Neural progenitor cell (in vitro differentiated cells): ENCODE measurements around the gene EDRF1.

Experiments
- CTCF ChIP-seq: fragments of 200-600 bp; sonication (generic); IDR thresholded peaks from 2 replicates; pipeline ENCODE4 v1.5.1; 2017; ENCODE audit warnings: antibody characterized with exemption, mild to moderate bottlenecking
- EZH2 ChIP-seq: fragments of 200-600 bp; sonication (generic); IDR thresholded peaks from 2 replicates; pipeline ENCODE4 v1.6.1; 2017; ENCODE audit warnings: antibody characterized with exemption, mild to moderate bottlenecking, moderate library complexity
- EZH2phosphoT487 ChIP-seq: fragments of 200-600 bp; sonication (generic); IDR thresholded peaks from 2 replicates; pipeline ENCODE4 v1.6.1; 2017; ENCODE audit warnings: antibody characterized with exemption

- TF ChIP-seq EZH2 (no peak), CTCF (no peak), EZH2phosphoT487 (no peak)
Observed at GRCh38 chr10:125795128-125795527, 75.6 kb downstream of the EDRF1 start.
